Prostate gland (tissue), 2 donors: ENCODE measurements around the gene HDAC3. TPM values are rescaled to one million over a fixed set of nuclear protein-coding genes. Genes with fewer than 3 reads are reported as not detected.

Experiments used
- DNase-seq: peaks from one replicate; pipeline ENCODE4 v3.0.0-alpha.2; 2019; ENCODE audit warnings: low spot score
- H3K27ac ChIP-seq, 2 donors: fragments of 200-600 bp; sonication (generic); 2 replicates each; pipeline ENCODE4 v1.5.1; 2017 to 2019
- H3K27me3 ChIP-seq: fragments of 200-600 bp; sonication (generic); replicated peaks from 2 replicates; pipeline ENCODE4 v1.5.1; 2019; ENCODE audit not compliant: insufficient read depth
- H3K36me3 ChIP-seq, 2 donors: fragments of 200-600 bp; sonication (generic); 1 replicate in 1 of 2; 2 replicates in 1 of 2; pipeline versions ENCODE4 v1.5.1 to v1.8.1; 2017 to 2019
- H3K4me1 ChIP-seq: fragments of 200-600 bp; sonication (generic); replicated peaks from 2 replicates; pipeline ENCODE4 v1.5.1; 2019
- H3K4me3 ChIP-seq, 2 donors: fragments of 200-600 bp; sonication (generic); 2 replicates each; pipeline ENCODE4 v1.5.1; 2017 to 2019
- H3K9me3 ChIP-seq: fragments of 200-600 bp; sonication (generic); 2 replicates; pipeline ENCODE4 v1.5.1; 2017
- POLR2A ChIP-seq: fragments of 450-650 bp; IDR thresholded peaks from one replicate; pipeline ENCODE4 v1.6.1; 2016; ENCODE audit warnings: antibody characterized with exemption, mild to moderate bottlenecking
- POLR2AphosphoS5 ChIP-seq: sonication (generic); formaldehyde crosslinking; IDR thresholded peaks from one replicate; pipeline ENCODE4 v1.6.1; 2017; ENCODE audit warnings: antibody characterized with exemption
- whole genome bisulfite sequencing: methylation state at CpG from one replicate; pipeline ENCODE4 v1.1.5; 2018; 5-methylcytosine and 5-hydroxymethylcytosine counted together
- intact Hi-C: fragments of 100-400 bp; cut with DNase I; formaldehyde crosslinking; loops from one replicate; pipeline ENCODE4 v1.14.2; 2022
- total RNA-seq, 2 donors: library from RNA; depleted of rRNA; stranded (reverse); fragments of >200 nt; gene quantifications; one replicate each; pipeline ENCODE4 v1.1.0, GENCODE V29; 2016
- TF ChIP-seq, protein P1 (sequence below), 4 experiments: fragments of 200-600 bp in 2 of 4; fragments of 450-650 bp in 2 of 4; sonication (generic) in 2 of 4; IDR thresholded peaks; 1 replicate in 3 of 4; 2 replicates in 1 of 4; pipeline ENCODE4 v1.5.1; 2016 to 2019; ENCODE audit warnings: antibody characterized with exemption in 4 of 4, mild to moderate bottlenecking in 2 of 4, moderate library complexity in 2 of 4

Gene HDAC3
- total RNA-seq, 2 donors from 2014 or later: 54.9 to 74.6 TPM

DNA sequence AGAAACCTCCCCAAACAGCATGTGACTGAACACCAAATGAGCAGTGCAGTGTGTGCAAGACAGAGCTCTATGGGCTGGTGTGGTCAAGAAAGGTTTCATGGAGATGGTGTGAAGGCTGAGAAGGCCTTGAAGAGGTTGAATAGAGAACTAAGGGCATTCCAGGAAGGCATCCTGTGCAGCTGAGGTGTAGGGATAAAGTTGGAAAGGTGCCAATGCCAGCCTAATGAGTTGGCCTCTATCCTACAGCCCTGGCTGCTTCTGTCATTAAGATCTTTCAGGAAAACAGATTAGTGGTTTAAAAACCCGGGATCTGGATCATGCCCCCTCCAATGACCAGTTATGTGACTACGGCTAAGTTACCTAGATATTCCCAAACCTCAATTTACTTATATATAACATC lies 4.0 kb downstream of the HDAC3 start:
- no peaks in the 10 kb centered on the region for H3K27me3 ChIP-seq
- peaks cover 13% of the 10 kb centered on the region for H3K4me1 ChIP-seq
- no peak for TF ChIP-seq POLR2A
- no peak for TF ChIP-seq POLR2AphosphoS5
- TF ChIP-seq, protein P1, sequence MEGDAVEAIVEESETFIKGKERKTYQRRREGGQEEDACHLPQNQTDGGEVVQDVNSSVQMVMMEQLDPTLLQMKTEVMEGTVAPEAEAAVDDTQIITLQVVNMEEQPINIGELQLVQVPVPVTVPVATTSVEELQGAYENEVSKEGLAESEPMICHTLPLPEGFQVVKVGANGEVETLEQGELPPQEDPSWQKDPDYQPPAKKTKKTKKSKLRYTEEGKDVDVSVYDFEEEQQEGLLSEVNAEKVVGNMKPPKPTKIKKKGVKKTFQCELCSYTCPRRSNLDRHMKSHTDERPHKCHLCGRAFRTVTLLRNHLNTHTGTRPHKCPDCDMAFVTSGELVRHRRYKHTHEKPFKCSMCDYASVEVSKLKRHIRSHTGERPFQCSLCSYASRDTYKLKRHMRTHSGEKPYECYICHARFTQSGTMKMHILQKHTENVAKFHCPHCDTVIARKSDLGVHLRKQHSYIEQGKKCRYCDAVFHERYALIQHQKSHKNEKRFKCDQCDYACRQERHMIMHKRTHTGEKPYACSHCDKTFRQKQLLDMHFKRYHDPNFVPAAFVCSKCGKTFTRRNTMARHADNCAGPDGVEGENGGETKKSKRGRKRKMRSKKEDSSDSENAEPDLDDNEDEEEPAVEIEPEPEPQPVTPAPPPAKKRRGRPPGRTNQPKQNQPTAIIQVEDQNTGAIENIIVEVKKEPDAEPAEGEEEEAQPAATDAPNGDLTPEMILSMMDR (IDR thresholded peaks at IDR 0.05): no peak
- no peak for DNase-seq
- no peak overlapping the region for H3K4me3 ChIP-seq
- no peak overlapping the region for H3K27ac ChIP-seq
- WGBS: 97% methylated on average over 2 of the region's 2 CpGs
- intact Hi-C loops: no loop called here
- H3K36me3 ChIP-seq: peaks cover 0 to 6% of the 10 kb centered on the region in 2 donors
- H3K9me3 ChIP-seq: no peaks in the 10 kb centered on the region

DNA sequence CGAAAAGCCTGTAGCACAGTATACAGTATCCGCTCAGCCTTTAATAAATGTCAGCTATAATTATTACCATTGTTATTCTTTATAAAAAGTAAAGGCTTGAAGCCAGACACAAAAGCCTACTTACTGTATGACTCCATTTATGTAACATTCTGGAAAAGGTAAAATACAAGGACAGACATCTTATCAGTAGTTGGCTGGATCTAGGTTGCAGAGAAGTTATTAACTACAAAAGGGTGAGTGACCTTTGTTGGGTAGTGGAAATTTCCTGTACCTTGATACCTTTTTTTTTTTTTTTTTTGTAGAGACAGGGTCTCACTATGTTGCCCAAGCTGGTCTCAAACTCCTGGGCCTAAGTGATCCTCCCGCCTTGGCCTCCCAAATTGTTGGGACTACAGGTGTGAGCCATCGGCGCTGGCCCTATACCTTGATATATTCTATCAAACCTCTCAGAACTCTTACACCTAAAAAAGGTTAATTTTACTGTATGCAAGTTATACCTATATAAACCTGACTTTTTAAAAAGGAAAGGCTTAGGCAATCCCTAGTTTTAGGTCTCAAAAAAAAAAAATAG lies 6.0 kb downstream of the HDAC3 start:
- no peak for TF ChIP-seq POLR2A
- no peak for TF ChIP-seq POLR2AphosphoS5
- TF ChIP-seq, protein P1 (IDR thresholded peaks at IDR 0.05): no peak
- DNase-seq: no peak
- WGBS: 96% methylated on average over 5 of the region's 5 CpGs
- Histone ChIP-seq H3K27ac (no peak overlapping the region), H3K36me3 (peaks cover 0 to 10% of the 10 kb centered on the region in 2 donors), H3K4me3 (no peak overlapping the region), H3K9me3 (no peaks in the 10 kb centered on the region), H3K4me1 (peaks cover 11% of the 10 kb centered on the region), H3K27me3 (no peaks in the 10 kb centered on the region)
- intact Hi-C loops: no loop called here

DNA sequence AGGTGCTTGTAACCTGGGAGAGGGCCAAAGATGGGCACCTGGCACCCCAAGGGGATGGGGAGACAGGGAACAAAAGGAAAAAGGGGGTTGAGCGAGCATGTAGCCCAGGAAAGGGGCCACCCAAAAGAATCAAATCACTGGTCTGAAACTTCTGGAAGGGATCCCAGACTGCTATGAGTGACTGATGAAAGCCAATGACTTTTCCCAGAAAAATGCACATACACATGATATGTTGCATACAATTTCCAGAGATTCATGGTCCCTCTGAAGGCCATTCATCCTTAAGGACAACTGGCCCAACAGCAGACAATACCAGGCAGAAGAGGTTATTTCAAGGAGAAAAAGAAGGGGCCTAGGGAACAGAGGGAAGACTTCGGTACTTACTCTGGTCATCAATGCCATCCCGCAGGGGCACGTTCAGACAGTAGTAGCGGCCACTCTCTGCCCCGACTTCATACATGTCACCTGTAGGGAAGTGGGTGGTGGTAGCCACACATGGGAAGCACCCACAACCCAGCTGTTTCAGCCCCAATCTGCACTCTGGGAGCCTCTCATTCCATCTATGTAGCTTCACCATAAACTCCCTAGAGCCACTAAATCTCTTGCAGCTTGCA lies 8.4 kb downstream of the HDAC3 start:
- Histone ChIP-seq H3K9me3 (no peaks in the 10 kb centered on the region), H3K27me3 (no peaks in the 10 kb centered on the region), H3K4me3 (no peak overlapping the region), H3K36me3 (peaks cover 0 to 10% of the 10 kb centered on the region in 2 donors), H3K4me1 (no peaks in the 10 kb centered on the region), H3K27ac (no peak overlapping the region)
- TF ChIP-seq POLR2A: no peak
- TF ChIP-seq, protein P1 (IDR thresholded peaks at IDR 0.05): no peak
- no peak for TF ChIP-seq POLR2AphosphoS5
- intact Hi-C loops: no loop called here
- no peak for DNase-seq
- 94% methylated on average over 6 of the region's 6 CpGs for WGBS

DNA sequence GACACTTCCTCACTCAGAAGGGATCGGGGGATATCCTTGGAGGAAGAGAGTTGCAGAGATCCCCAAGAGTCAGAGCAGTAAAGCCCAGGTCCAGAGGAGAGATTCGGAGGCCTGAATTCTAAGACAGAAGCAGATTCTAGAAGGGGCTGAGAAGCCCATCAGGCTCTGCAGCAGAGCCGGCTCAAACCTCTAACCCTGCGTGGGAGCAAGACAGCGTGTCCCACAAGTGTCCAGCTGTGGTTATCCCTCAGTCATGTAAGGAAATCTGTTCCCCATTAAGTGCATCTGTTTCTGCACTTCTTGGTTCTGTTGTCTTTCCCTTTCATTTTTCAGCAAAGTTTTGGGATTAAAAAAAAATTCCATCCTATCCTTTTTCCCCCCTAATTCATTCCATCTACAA lies 13.0 kb downstream of the HDAC3 start:
- Histone ChIP-seq H3K4me3 (no peak overlapping the region), H3K9me3 (no peaks in the 10 kb centered on the region), H3K4me1 (no peaks in the 10 kb centered on the region), H3K27ac (no peak overlapping the region), H3K27me3 (no peaks in the 10 kb centered on the region), H3K36me3 (peaks cover 0 to 13% of the 10 kb centered on the region in 2 donors)
- 75% methylated on average over 5 of the region's 5 CpGs for WGBS
- DNase-seq: no peak
- no peak for TF ChIP-seq POLR2AphosphoS5
- intact Hi-C loops: no loop called here

DNA sequence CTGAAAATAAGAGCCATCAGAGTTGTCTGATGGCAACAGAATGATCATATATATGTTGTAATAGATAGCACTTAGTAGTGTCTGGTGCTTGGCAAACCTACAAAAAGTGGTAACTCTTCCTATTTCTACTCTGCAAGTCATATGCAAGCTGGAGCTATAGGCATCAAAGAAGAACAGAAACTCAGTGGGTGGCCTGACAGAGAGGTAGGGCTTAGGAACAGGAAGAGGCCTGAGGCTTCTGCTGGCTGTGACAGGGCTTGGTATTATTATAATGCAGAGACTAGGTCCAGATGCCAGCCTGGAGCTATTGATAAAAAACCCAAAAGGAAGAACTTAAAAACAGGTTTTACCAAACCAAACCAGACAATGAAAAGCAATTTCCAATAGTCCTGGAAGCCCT lies 13.5 kb downstream of the HDAC3 start:
- intact Hi-C loops: no loop called here
- Histone ChIP-seq H3K9me3 (no peaks in the 10 kb centered on the region), H3K36me3 (peaks cover 0 to 11% of the 10 kb centered on the region in 2 donors), H3K4me1 (no peaks in the 10 kb centered on the region), H3K27ac (no peak overlapping the region), H3K27me3 (no peaks in the 10 kb centered on the region), H3K4me3 (no peak overlapping the region)
- DNase-seq: no peak
- TF ChIP-seq POLR2A: no peak
- TF ChIP-seq, protein P1 (IDR thresholded peaks at IDR 0.05): no peak
- no peak for TF ChIP-seq POLR2AphosphoS5
